ENCODE measurements around the gene TULP4.

TULP4 gene

GRCh38 chr6:158538741-158539140 is 226.5 kb downstream of the TULP4 start:
- Histone ChIP-seq H3K27me3 (ENCODE audit: low read depth, low read length) (no peaks in the 10 kb centered on the region), H3K4me1 (ENCODE audit: control insufficient read depth in 1 of 2, insufficient read depth in 2 of 2, low read length in 2 of 2) (peaks cover 0 to 16% of the 10 kb centered on the region in 2 donors), H3K36me3 (ENCODE audit: control insufficient read depth in 1 of 2, insufficient read depth in 2 of 2, low read length in 2 of 2) (no peaks in the 10 kb centered on the region), H3K9me3 (ENCODE audit: control insufficient read depth in 1 of 2, low read length in 2 of 2) (no peaks in the 10 kb centered on the region), H3K4me3 (ENCODE audit: low read depth in 1 of 2, low read length in 2 of 2) (no peak overlapping the region), H3K27ac (ENCODE audit: low read length) (no peak overlapping the region)

- Histone ChIP-seq H3K27ac (ENCODE audit: low read length) (no peak overlapping the region), H3K27me3 (ENCODE audit: low read depth, low read length) (no peaks in the 10 kb centered on the region), H3K4me1 (ENCODE audit: control insufficient read depth in 1 of 2, insufficient read depth in 2 of 2, low read length in 2 of 2) (peaks cover 0 to 16% of the 10 kb centered on the region in 2 donors), H3K9me3 (ENCODE audit: control insufficient read depth in 1 of 2, low read length in 2 of 2) (no peaks in the 10 kb centered on the region), H3K4me3 (ENCODE audit: low read depth in 1 of 2, low read length in 2 of 2) (no peak overlapping the region), H3K36me3 (ENCODE audit: control insufficient read depth in 1 of 2, insufficient read depth in 2 of 2, low read length in 2 of 2) (no peaks in the 10 kb centered on the region)
Observed at GRCh38 chr6:158539413-158539812, 227.1 kb downstream of the TULP4 start.

GRCh38 chr6:158539881-158540280 is 227.6 kb downstream of the TULP4 start:
- Histone ChIP-seq H3K27ac (ENCODE audit: low read length) (no peak overlapping the region), H3K36me3 (ENCODE audit: control insufficient read depth in 1 of 2, insufficient read depth in 2 of 2, low read length in 2 of 2) (no peaks in the 10 kb centered on the region), H3K27me3 (ENCODE audit: low read depth, low read length) (no peaks in the 10 kb centered on the region), H3K4me3 (ENCODE audit: low read depth in 1 of 2, low read length in 2 of 2) (no peak overlapping the region), H3K9me3 (ENCODE audit: control insufficient read depth in 1 of 2, low read length in 2 of 2) (no peaks in the 10 kb centered on the region), H3K4me1 (ENCODE audit: control insufficient read depth in 1 of 2, insufficient read depth in 2 of 2, low read length in 2 of 2) (peaks cover 0 to 16% of the 10 kb centered on the region in 2 donors)

GRCh38 chr6:158543606-158544185 is 231.4 kb downstream of the TULP4 start:
- H3K27ac ChIP-seq (ENCODE audit: low read length), result no peak overlapping the region
- H3K27me3 ChIP-seq (ENCODE audit: low read depth, low read length), result no peaks in the 10 kb centered on the region
- H3K36me3 ChIP-seq (ENCODE audit: control insufficient read depth in 1 of 2, insufficient read depth in 2 of 2, low read length in 2 of 2), result no peaks in the 10 kb centered on the region
- H3K4me1 ChIP-seq (ENCODE audit: control insufficient read depth in 1 of 2, insufficient read depth in 2 of 2, low read length in 2 of 2), result no peaks in the 10 kb centered on the region
- H3K9me3 ChIP-seq (ENCODE audit: control insufficient read depth in 1 of 2, low read length in 2 of 2), result no peaks in the 10 kb centered on the region
- H3K4me3 ChIP-seq (ENCODE audit: low read depth in 1 of 2, low read length in 2 of 2), result no peak overlapping the region

- Histone ChIP-seq H3K27me3 (ENCODE audit: low read depth, low read length) (no peaks in the 10 kb centered on the region), H3K4me1 (ENCODE audit: control insufficient read depth in 1 of 2, insufficient read depth in 2 of 2, low read length in 2 of 2) (no peaks in the 10 kb centered on the region), H3K27ac (ENCODE audit: low read length) (no peak overlapping the region), H3K4me3 (ENCODE audit: low read depth in 1 of 2, low read length in 2 of 2) (no peak overlapping the region), H3K9me3 (ENCODE audit: control insufficient read depth in 1 of 2, low read length in 2 of 2) (no peaks in the 10 kb centered on the region), H3K36me3 (ENCODE audit: control insufficient read depth in 1 of 2, insufficient read depth in 2 of 2, low read length in 2 of 2) (no peaks in the 10 kb centered on the region)
Observed at GRCh38 chr6:158544428-158544827, 232.2 kb downstream of the TULP4 start.

- no peak overlapping the region for H3K27ac ChIP-seq (ENCODE audit: low read length)
- H3K36me3 ChIP-seq (ENCODE audit: control insufficient read depth in 1 of 2, insufficient read depth in 2 of 2, low read length in 2 of 2), result no peaks in the 10 kb centered on the region
- no peaks in the 10 kb centered on the region for H3K4me1 ChIP-seq (ENCODE audit: control insufficient read depth in 1 of 2, insufficient read depth in 2 of 2, low read length in 2 of 2)
- H3K4me3 ChIP-seq (ENCODE audit: low read depth in 1 of 2, low read length in 2 of 2), result no peak overlapping the region
- H3K27me3 ChIP-seq (ENCODE audit: low read depth, low read length), result no peaks in the 10 kb centered on the region
- H3K9me3 ChIP-seq (ENCODE audit: control insufficient read depth in 1 of 2, low read length in 2 of 2), result no peaks in the 10 kb centered on the region
Observed at GRCh38 chr6:158545043-158545966, 233.0 kb downstream of the TULP4 start.

- no peaks in the 10 kb centered on the region for H3K9me3 ChIP-seq (ENCODE audit: control insufficient read depth in 1 of 2, low read length in 2 of 2)
- no peaks in the 10 kb centered on the region for H3K4me1 ChIP-seq (ENCODE audit: control insufficient read depth in 1 of 2, insufficient read depth in 2 of 2, low read length in 2 of 2)
- H3K4me3 ChIP-seq (ENCODE audit: low read depth in 1 of 2, low read length in 2 of 2), result no peak overlapping the region
- no peak overlapping the region for H3K27ac ChIP-seq (ENCODE audit: low read length)
- no peaks in the 10 kb centered on the region for H3K27me3 ChIP-seq (ENCODE audit: low read depth, low read length)
- H3K36me3 ChIP-seq (ENCODE audit: control insufficient read depth in 1 of 2, insufficient read depth in 2 of 2, low read length in 2 of 2), result no peaks in the 10 kb centered on the region
Observed at GRCh38 chr6:158548418-158549161, 236.3 kb downstream of the TULP4 start.

- Histone ChIP-seq H3K36me3 (ENCODE audit: control insufficient read depth in 1 of 2, insufficient read depth in 2 of 2, low read length in 2 of 2) (no peaks in the 10 kb centered on the region), H3K27me3 (ENCODE audit: low read depth, low read length) (no peaks in the 10 kb centered on the region), H3K9me3 (ENCODE audit: control insufficient read depth in 1 of 2, low read length in 2 of 2) (no peaks in the 10 kb centered on the region), H3K27ac (ENCODE audit: low read length) (no peak overlapping the region), H3K4me3 (ENCODE audit: low read depth in 1 of 2, low read length in 2 of 2) (no peak overlapping the region), H3K4me1 (ENCODE audit: control insufficient read depth in 1 of 2, insufficient read depth in 2 of 2, low read length in 2 of 2) (no peaks in the 10 kb centered on the region)
Observed at GRCh38 chr6:158552055-158552795, 240.0 kb downstream of the TULP4 start.

GRCh38 chr6:158552796-158553138 is 240.5 kb downstream of the TULP4 start:
- H3K36me3 ChIP-seq (ENCODE audit: control insufficient read depth in 1 of 2, insufficient read depth in 2 of 2, low read length in 2 of 2), result no peaks in the 10 kb centered on the region
- H3K27me3 ChIP-seq (ENCODE audit: low read depth, low read length), result no peaks in the 10 kb centered on the region
- H3K9me3 ChIP-seq (ENCODE audit: control insufficient read depth in 1 of 2, low read length in 2 of 2), result no peaks in the 10 kb centered on the region
- no peaks in the 10 kb centered on the region for H3K4me1 ChIP-seq (ENCODE audit: control insufficient read depth in 1 of 2, insufficient read depth in 2 of 2, low read length in 2 of 2)
- H3K4me3 ChIP-seq (ENCODE audit: low read depth in 1 of 2, low read length in 2 of 2), result no peak overlapping the region
- H3K27ac ChIP-seq (ENCODE audit: low read length), result no peak overlapping the region

- no peaks in the 10 kb centered on the region for H3K4me1 ChIP-seq (ENCODE audit: control insufficient read depth in 1 of 2, insufficient read depth in 2 of 2, low read length in 2 of 2)
- H3K36me3 ChIP-seq (ENCODE audit: control insufficient read depth in 1 of 2, insufficient read depth in 2 of 2, low read length in 2 of 2), result no peaks in the 10 kb centered on the region
- no peaks in the 10 kb centered on the region for H3K27me3 ChIP-seq (ENCODE audit: low read depth, low read length)
- no peak overlapping the region for H3K27ac ChIP-seq (ENCODE audit: low read length)
- H3K4me3 ChIP-seq (ENCODE audit: low read depth in 1 of 2, low read length in 2 of 2), result no peak overlapping the region
- no peaks in the 10 kb centered on the region for H3K9me3 ChIP-seq (ENCODE audit: control insufficient read depth in 1 of 2, low read length in 2 of 2)
Observed at GRCh38 chr6:158554611-158555361, 242.5 kb downstream of the TULP4 start.

Data from muscle layer of duodenum (tissue), 2 donors.